ENCODE measurements around the gene CDC14B.

DNA sequence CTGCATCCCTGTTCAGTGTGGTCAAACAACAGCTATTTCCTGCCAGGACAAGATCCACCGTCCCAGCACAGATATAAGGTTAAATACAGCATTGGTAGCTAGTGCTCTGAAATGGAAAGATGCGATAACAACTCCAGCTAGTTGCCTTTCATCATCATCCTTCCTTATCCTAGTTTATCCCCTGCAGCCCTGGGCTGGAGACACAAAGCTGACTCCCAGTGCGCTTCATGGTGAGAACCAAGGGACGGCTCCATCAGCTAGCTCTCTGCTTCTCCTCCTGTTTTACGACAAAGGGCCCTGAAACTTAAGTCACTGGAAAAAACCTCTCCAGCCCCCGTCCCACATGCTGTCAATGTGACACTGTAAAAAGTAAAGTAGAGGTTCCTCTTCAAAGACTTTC is 37.9 kb downstream of the CDC14B start:
- TF ChIP-seq, protein P1, sequence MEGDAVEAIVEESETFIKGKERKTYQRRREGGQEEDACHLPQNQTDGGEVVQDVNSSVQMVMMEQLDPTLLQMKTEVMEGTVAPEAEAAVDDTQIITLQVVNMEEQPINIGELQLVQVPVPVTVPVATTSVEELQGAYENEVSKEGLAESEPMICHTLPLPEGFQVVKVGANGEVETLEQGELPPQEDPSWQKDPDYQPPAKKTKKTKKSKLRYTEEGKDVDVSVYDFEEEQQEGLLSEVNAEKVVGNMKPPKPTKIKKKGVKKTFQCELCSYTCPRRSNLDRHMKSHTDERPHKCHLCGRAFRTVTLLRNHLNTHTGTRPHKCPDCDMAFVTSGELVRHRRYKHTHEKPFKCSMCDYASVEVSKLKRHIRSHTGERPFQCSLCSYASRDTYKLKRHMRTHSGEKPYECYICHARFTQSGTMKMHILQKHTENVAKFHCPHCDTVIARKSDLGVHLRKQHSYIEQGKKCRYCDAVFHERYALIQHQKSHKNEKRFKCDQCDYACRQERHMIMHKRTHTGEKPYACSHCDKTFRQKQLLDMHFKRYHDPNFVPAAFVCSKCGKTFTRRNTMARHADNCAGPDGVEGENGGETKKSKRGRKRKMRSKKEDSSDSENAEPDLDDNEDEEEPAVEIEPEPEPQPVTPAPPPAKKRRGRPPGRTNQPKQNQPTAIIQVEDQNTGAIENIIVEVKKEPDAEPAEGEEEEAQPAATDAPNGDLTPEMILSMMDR (IDR thresholded peaks at IDR 0.05; ENCODE audit: low read length) = no peak
- TF ChIP-seq EZH2 (optimal IDR thresholded peaks at IDR 0.05; ENCODE audit: low read depth, low read length) = no peak

Measured in MM.1S (cell line).